GM18867 (cell line): ENCODE results near the gene SENP3.
"Not testable (repeated sequence)": the region's sequence is repeated elsewhere in the genome, so short reads cannot be mapped to it uniquely, and the experiment has no call there.

Experiments used
- ATAC-seq: cut with Tn5 transposase; IDR thresholded peaks from one replicate; pipeline ENCODE4 v1.9.1; 2021; ENCODE audit warnings: mild to moderate bottlenecking, moderate library complexity; ENCODE audit not compliant: unreplicated experiment

The SENP3 gene

GRCh38 chr17:7591596-7591995 is 29.9 kb downstream of the SENP3 start:
- no peak for ATAC-seq

GRCh38 chr17:7592422-7593021 is 30.8 kb downstream of the SENP3 start:
- no peak for ATAC-seq

GRCh38 chr17:7593296-7593695 is 31.6 kb downstream of the SENP3 start:
- no peak for ATAC-seq

GRCh38 chr17:7597561-7597960 is 35.8 kb downstream of the SENP3 start:
- not testable (repeated sequence) for ATAC-seq

- no peak for ATAC-seq
Measured at GRCh38 chr17:7606280-7606679, 44.6 kb downstream of the SENP3 start.

- ATAC-seq, result no peak
Measured at GRCh38 chr17:7610641-7611040, 48.9 kb downstream of the SENP3 start.

- no peak for ATAC-seq
Measured at GRCh38 chr17:7611635-7612293, 50.0 kb downstream of the SENP3 start.

GRCh38 chr17:7612294-7612640 is 50.5 kb downstream of the SENP3 start:
- no peak for ATAC-seq

GRCh38 chr17:7613769-7614424 is 52.2 kb downstream of the SENP3 start:
- no peak for ATAC-seq

GRCh38 chr17:7614425-7615264 is 52.9 kb downstream of the SENP3 start, which contains the start of gene FXR2:
TSS of gene FXR2 (minus strand) at chr17:7614897. CDS start at chr17:7614532, 365 bp downstream.
- ATAC-seq, result peak; percentile 82

- ATAC-seq, result no peak
Measured at GRCh38 chr17:7615265-7615747, 53.6 kb downstream of the SENP3 start.

GRCh38 chr17:7618608-7619007 is 56.9 kb downstream of the SENP3 start:
- ATAC-seq, result no peak

GRCh38 chr17:7620835-7621234 is 59.1 kb downstream of the SENP3 start:
- no peak for ATAC-seq
